Natural killer cell (primary cell): ENCODE data around the gene ARFRP1. TPM values are rescaled to one million over a fixed set of nuclear protein-coding genes. Genes with fewer than 3 reads are reported as not detected.
A peak's percentile ranks its signal among the peaks of the same experiment; 100 is the strongest.

Source experiments
- ATAC-seq, 3 donors: fragments of 150-1000 bp in 2 of 3; fragments of 200-7000 bp in 1 of 3; cut with Tn5 transposase; 1 replicate in 1 of 3; 2 replicates in 2 of 3; pipeline ENCODE4 v1.10.0; 2021; ENCODE audit warnings: mild to moderate bottlenecking in 2 of 3, moderate library complexity in 2 of 3
- DNase-seq, 2 donors: peaks; one replicate each; pipeline versions ENCODE4 v3.0.0 to v3.0.0-alpha.2; 2013 to 2021; ENCODE audit warnings: mixed read lengths in 1 of 2
- H3K27ac ChIP-seq: one replicate; pipeline ENCODE4 v1.5.1; 2013; ENCODE audit warnings: mild to moderate bottlenecking, low read length
- H3K27me3 ChIP-seq: one replicate; pipeline ENCODE4 v1.6.1; 2013; ENCODE audit warnings: low read length; ENCODE audit not compliant: control insufficient read depth, insufficient read depth
- H3K36me3 ChIP-seq: one replicate; pipeline ENCODE4 v1.6.1; 2013; ENCODE audit warnings: low read length; ENCODE audit not compliant: control insufficient read depth, insufficient read depth
- H3K4me1 ChIP-seq: one replicate; pipeline ENCODE4 v1.6.1; 2013; ENCODE audit warnings: low read length; ENCODE audit not compliant: control insufficient read depth, insufficient read depth
- H3K4me3 ChIP-seq: one replicate; pipeline ENCODE4 v1.5.1; 2013; ENCODE audit warnings: low read length
- H3K9me3 ChIP-seq: one replicate; pipeline ENCODE4 v1.6.1; 2013; ENCODE audit warnings: low read length; ENCODE audit not compliant: control insufficient read depth, insufficient read depth
- H3K27ac Mint-ChIP-seq, 2 donors: one replicate each; pipeline ENCODE4 v1.8.0; 2022; ENCODE audit warnings: mild to moderate bottlenecking in 2 of 2, mixed read lengths in 2 of 2, moderate library complexity in 1 of 2
- H3K27me3 Mint-ChIP-seq, 2 donors: one replicate each; pipeline ENCODE4 v1.8.0; 2022; ENCODE audit warnings: low read depth in 2 of 2, mixed read lengths in 2 of 2
- H3K36me3 Mint-ChIP-seq: one replicate; pipeline ENCODE4 v1.8.0; 2022; ENCODE audit warnings: mixed read lengths
- H3K4me1 Mint-ChIP-seq, 2 donors: one replicate each; pipeline ENCODE4 v1.8.0; 2022; ENCODE audit warnings: mixed read lengths in 2 of 2
- H3K4me3 Mint-ChIP-seq: one replicate; pipeline ENCODE4 v1.8.0; 2022; ENCODE audit warnings: mild to moderate bottlenecking, moderate library complexity, mixed read lengths
- H3K9me3 Mint-ChIP-seq, 2 donors: one replicate each; pipeline ENCODE4 v1.8.0; 2022; ENCODE audit warnings: mixed read lengths in 2 of 2
- WGBS: methylation state at CpG from one replicate; pipeline ENCODE4 v1.1.7; 2013; ENCODE audit warnings: missing lambda C conversion rate; ENCODE audit not compliant: insufficient coverage; 5-methylcytosine and 5-hydroxymethylcytosine counted together
- intact Hi-C: fragments of 100-400 bp; cut with micrococcal nuclease; formaldehyde crosslinking; loops from one replicate; pipeline ENCODE4 v1.14.2; 2022
- total RNA-seq, 4 donors: library from RNA; stranded (reverse); fragments of 120-200 nt in 1 of 4; gene quantifications; one replicate each; pipeline versions ENCODE4 v1.2.3 to v1.2.4, GENCODE V29; 2013 to 2022
- TF ChIP-seq, protein P1 (sequence below): fragments of 200-600 bp; IDR thresholded peaks from one replicate; pipeline ENCODE4 v1.8.0; 2022; ENCODE audit warnings: antibody characterized with exemption

ARFRP1 gene
- total RNA-seq, 3 donors from 2014 or later (not counting 1 experiment from before 2014, with no cell fraction given) = 43.9 to 55.8 (median 50.6) TPM

GRCh38 chr20:63693733-63694583 is 13.8 kb downstream of the ARFRP1 start:
- H3K4me1 Mint-ChIP-seq = peaks cover 0 to 27% of the 10 kb centered on the region in 2 donors
- Histone ChIP-seq H3K9me3 (no peaks in the 10 kb centered on the region), H3K36me3 (peaks cover 5% of the 10 kb centered on the region), H3K4me1 (peaks cover 34% of the 10 kb centered on the region), H3K27me3 (no peaks in the 10 kb centered on the region), H3K27ac (no peak overlapping the region), H3K4me3 (no peak overlapping the region)
- intact Hi-C loops = no loop called here
- peak overlapping the region; percentile 74 for H3K4me3 Mint-ChIP-seq
- ATAC-seq (no peak), DNase-seq (no peak)
- no peaks in the 10 kb centered on the region for H3K27me3 Mint-ChIP-seq
- 95% methylated on average over 21 of the region's 21 CpGs for WGBS
- peak overlapping the region; percentile 87 to 90 for H3K27ac Mint-ChIP-seq
- no peaks in the 10 kb centered on the region for H3K9me3 Mint-ChIP-seq
- TF ChIP-seq, protein P1, sequence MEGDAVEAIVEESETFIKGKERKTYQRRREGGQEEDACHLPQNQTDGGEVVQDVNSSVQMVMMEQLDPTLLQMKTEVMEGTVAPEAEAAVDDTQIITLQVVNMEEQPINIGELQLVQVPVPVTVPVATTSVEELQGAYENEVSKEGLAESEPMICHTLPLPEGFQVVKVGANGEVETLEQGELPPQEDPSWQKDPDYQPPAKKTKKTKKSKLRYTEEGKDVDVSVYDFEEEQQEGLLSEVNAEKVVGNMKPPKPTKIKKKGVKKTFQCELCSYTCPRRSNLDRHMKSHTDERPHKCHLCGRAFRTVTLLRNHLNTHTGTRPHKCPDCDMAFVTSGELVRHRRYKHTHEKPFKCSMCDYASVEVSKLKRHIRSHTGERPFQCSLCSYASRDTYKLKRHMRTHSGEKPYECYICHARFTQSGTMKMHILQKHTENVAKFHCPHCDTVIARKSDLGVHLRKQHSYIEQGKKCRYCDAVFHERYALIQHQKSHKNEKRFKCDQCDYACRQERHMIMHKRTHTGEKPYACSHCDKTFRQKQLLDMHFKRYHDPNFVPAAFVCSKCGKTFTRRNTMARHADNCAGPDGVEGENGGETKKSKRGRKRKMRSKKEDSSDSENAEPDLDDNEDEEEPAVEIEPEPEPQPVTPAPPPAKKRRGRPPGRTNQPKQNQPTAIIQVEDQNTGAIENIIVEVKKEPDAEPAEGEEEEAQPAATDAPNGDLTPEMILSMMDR = no peak
- no peaks in the 10 kb centered on the region for H3K36me3 Mint-ChIP-seq

GRCh38 chr20:63693083-63693732 is 14.6 kb downstream of the ARFRP1 start:
- Mint-ChIP-seq H3K27ac (peak overlapping the region; percentile 87 to 90), H3K4me3 (no peak overlapping the region), H3K27me3 (no peaks in the 10 kb centered on the region), H3K4me1 (peaks cover 0 to 27% of the 10 kb centered on the region in 2 donors), H3K36me3 (no peaks in the 10 kb centered on the region), H3K9me3 (no peaks in the 10 kb centered on the region)
- Histone ChIP-seq H3K27me3 (no peaks in the 10 kb centered on the region), H3K4me1 (peaks cover 34% of the 10 kb centered on the region), H3K9me3 (no peaks in the 10 kb centered on the region), H3K4me3 (no peak overlapping the region), H3K36me3 (peaks cover 5% of the 10 kb centered on the region), H3K27ac (no peak overlapping the region)
- 97% methylated on average over 8 of the region's 10 CpGs for WGBS
- DNase-seq = no peak
- TF ChIP-seq, protein P1 = no peak
- intact Hi-C loops = no loop called here
- ATAC-seq = peak in 1 of 3 donors; percentile 28

GRCh38 chr20:63692436-63693082 is 15.2 kb downstream of the ARFRP1 start:
- DNase-seq = no peak
- Histone ChIP-seq H3K27me3 (no peaks in the 10 kb centered on the region), H3K27ac (no peak overlapping the region), H3K36me3 (peaks cover 5% of the 10 kb centered on the region), H3K4me1 (peaks cover 34% of the 10 kb centered on the region), H3K4me3 (no peak overlapping the region), H3K9me3 (no peaks in the 10 kb centered on the region)
- ATAC-seq = no peak
- H3K4me3 Mint-ChIP-seq = peak overlapping the region; percentile 28
- H3K27ac Mint-ChIP-seq = peak overlapping the region; percentile 87 to 90
- H3K27me3 Mint-ChIP-seq = no peaks in the 10 kb centered on the region
- no peaks in the 10 kb centered on the region for H3K36me3 Mint-ChIP-seq
- intact Hi-C loops = no loop called here
- no peaks in the 10 kb centered on the region for H3K9me3 Mint-ChIP-seq
- peaks cover 0 to 27% of the 10 kb centered on the region in 2 donors for H3K4me1 Mint-ChIP-seq
- WGBS = 96% methylated on average over 19 of the region's 20 CpGs
- TF ChIP-seq, protein P1 = no peak
